Caco-2 (cell line): ENCODE data around the gene AREL1. TPM values are rescaled to one million over a fixed set of nuclear protein-coding genes. Genes with fewer than 3 reads are reported as not detected.

Experiments used
- BruUV-seq: library from RNA; stranded (reverse); fragments of 400-500 nt; replicated peaks from 2 replicates; lab custom pipeline; 2021; lab: Mats Ljungman, UMichigan
- CTCF ChIA-PET: fragments of 300-600 bp; sonication (Branson Sonifier 250); formaldehyde crosslinking; loops from one replicate; lab custom pipeline; 2022; ENCODE audit warnings: antibody characterized with exemption; lab: Charles Lee
- POLR2A ChIA-PET: fragments of 300-600 bp; sonication (Branson Sonifier 250); formaldehyde crosslinking; loops from one replicate; lab custom pipeline; 2022; ENCODE audit warnings: antibody characterized with exemption; lab: Charles Lee
- DNase-seq, 2 experiments: peaks; one replicate each; pipeline versions ENCODE4 v3.0.0 to v3.0.0-alpha.2; 2020 to 2022
- H3K27me3 ChIP-seq: replicated peaks from 2 replicates; pipeline ENCODE4 v1.6.0; 2011; ENCODE audit warnings: low read length; ENCODE audit not compliant: control insufficient read depth, insufficient read depth
- H3K36me3 ChIP-seq: 2 replicates; pipeline ENCODE4 v1.5.1; 2011; ENCODE audit warnings: low read length; ENCODE audit not compliant: control insufficient read depth, insufficient read depth
- H3K4me1 ChIP-seq: fragments of 250-450 bp; sonication (Bioruptor Pico); 2 replicates; pipeline ENCODE4 v1.5.1; 2020; ENCODE audit warnings: mild to moderate bottlenecking
- H3K4me3 ChIP-seq: 2 replicates; pipeline ENCODE4 v1.5.1; 2011; ENCODE audit warnings: low read depth, mild to moderate bottlenecking, control low read depth, low read length
- H3K9me3 ChIP-seq: fragments of 250-450 bp; sonication (Bioruptor Pico); 2 replicates; pipeline ENCODE4 v1.5.1; 2020; ENCODE audit warnings: mild to moderate bottlenecking, moderate library complexity
- H3K27ac Mint-ChIP-seq: one replicate; pipeline ENCODE4 v1.8.0; 2022; ENCODE audit warnings: mixed read lengths; ENCODE audit not compliant: unreplicated experiment
- H3K27me3 Mint-ChIP-seq: one replicate; pipeline ENCODE4 v1.8.0; 2022; ENCODE audit warnings: mixed read lengths; ENCODE audit not compliant: insufficient read depth, unreplicated experiment
- H3K36me3 Mint-ChIP-seq: one replicate; pipeline ENCODE4 v1.8.0; 2022; ENCODE audit warnings: mild to moderate bottlenecking, mixed read lengths; ENCODE audit not compliant: insufficient read depth, unreplicated experiment
- H3K4me1 Mint-ChIP-seq: one replicate; pipeline ENCODE4 v1.8.0; 2022; ENCODE audit warnings: low read depth, mixed read lengths; ENCODE audit not compliant: unreplicated experiment
- H3K4me3 Mint-ChIP-seq: one replicate; pipeline ENCODE4 v1.8.0; 2022; ENCODE audit warnings: mild to moderate bottlenecking, moderate library complexity, mixed read lengths; ENCODE audit not compliant: unreplicated experiment
- H3K9me3 Mint-ChIP-seq: one replicate; pipeline ENCODE4 v1.8.0; 2022; ENCODE audit warnings: mixed read lengths; ENCODE audit not compliant: unreplicated experiment
- CTCF ChIP-seq, 2 experiments: fragments of 200-600 bp in 1 of 2; IDR thresholded peaks; 1 replicate in 1 of 2; 2 replicates in 1 of 2; pipeline versions ENCODE4 v1.5.1 to v1.8.0; 2011 to 2022; ENCODE audit warnings: antibody characterized with exemption in 1 of 2, control low read depth in 1 of 2, inconsistent platforms in 1 of 2, low read depth in 1 of 2, low read length in 1 of 2, mild to moderate bottlenecking in 1 of 2, moderate library complexity in 1 of 2; ENCODE audit not compliant: insufficient read depth in 1 of 2, severe bottlenecking in 1 of 2, unreplicated experiment in 1 of 2
- intact Hi-C: fragments of 100-400 bp; cut with micrococcal nuclease; formaldehyde crosslinking; loops from one replicate; pipeline ENCODE4 v1.10.0; 2022; ENCODE audit not compliant: unreplicated experiment
- total RNA-seq: library from RNA; stranded (reverse); gene quantifications from 2 replicates; pipeline ENCODE4 v1.2.3, GENCODE V29; 2022

The AREL1 gene
- total RNA-seq, 1 experiment from 2014 or later: 38.0 TPM

- Histone ChIP-seq H3K36me3 (no peaks in the 10 kb centered on the region), H3K9me3 (no peaks in the 10 kb centered on the region), H3K27me3 (no peaks in the 10 kb centered on the region), H3K4me1 (peaks cover 29% of the 10 kb centered on the region), H3K4me3 (no peak overlapping the region)
- intact Hi-C loops: no loop called here
- H3K4me3 Mint-ChIP-seq: no peak overlapping the region
- DNase-seq: peak; percentile 41 to 48
- no TSS peak for BruUV-seq
- peak overlapping the region; percentile 4 for H3K27ac Mint-ChIP-seq
- H3K9me3 Mint-ChIP-seq: no peaks in the 10 kb centered on the region
- CTCF ChIA-PET: interaction anchor here (1.0 to 4.6 kb wide), 2 partner anchors 9 to 11 kb away, joined by 5 to 23 read pairs; partner anchors contain the start of gene LTBP2
- TF ChIP-seq CTCF (IDR thresholded peaks at IDR 0.05; ENCODE audit: insufficient read depth in 1 of 2, low read depth in 1 of 2, low read length in 1 of 2, severe bottlenecking in 1 of 2, unreplicated experiment in 1 of 2): no peak
- peaks cover 16% of the 10 kb centered on the region for H3K4me1 Mint-ChIP-seq
- H3K36me3 Mint-ChIP-seq: peaks cover 5% of the 10 kb centered on the region
- POLR2A ChIA-PET: no interaction called here
- peaks cover 4% of the 10 kb centered on the region for H3K27me3 Mint-ChIP-seq
These were observed 92.4 kb downstream of the AREL1 start for GRCh38 chr14:74620497-74620921.

- no peaks in the 10 kb centered on the region for H3K9me3 Mint-ChIP-seq
- ChIA-PET CTCF (interaction anchor here (1.1 to 4.6 kb wide), 2 partner anchors 11 to 18 kb away, joined by 3 to 23 read pairs; no protein-coding TSS in a partner anchor), POLR2A (no interaction called here)
- no peak overlapping the region for H3K4me3 Mint-ChIP-seq
- no peak overlapping the region for H3K4me3 ChIP-seq
- DNase-seq: no peak
- H3K27me3 Mint-ChIP-seq: peaks cover 4% of the 10 kb centered on the region
- no peaks in the 10 kb centered on the region for H3K36me3 ChIP-seq
- no peaks in the 10 kb centered on the region for H3K9me3 ChIP-seq
- peaks cover 5% of the 10 kb centered on the region for H3K36me3 Mint-ChIP-seq
- intact Hi-C loops: no loop called here
- no peak for TF ChIP-seq CTCF (IDR thresholded peaks at IDR 0.05; ENCODE audit: insufficient read depth in 1 of 2, low read depth in 1 of 2, low read length in 1 of 2, severe bottlenecking in 1 of 2, unreplicated experiment in 1 of 2)
- H3K27me3 ChIP-seq: no peaks in the 10 kb centered on the region
- no TSS peak for BruUV-seq
- H3K4me1 Mint-ChIP-seq: peaks cover 16% of the 10 kb centered on the region
- no peak overlapping the region for H3K27ac Mint-ChIP-seq
- peaks cover 28% of the 10 kb centered on the region for H3K4me1 ChIP-seq
These were observed 93.2 kb downstream of the AREL1 start for GRCh38 chr14:74619672-74620131.

- BruUV-seq: no TSS peak
- ChIA-PET POLR2A (interaction anchor here (0.6 kb wide), 1 partner anchor 20 kb away, joined by 3 read pairs; no protein-coding TSS in a partner anchor), CTCF (interaction anchor here (1.1 to 4.6 kb wide), 3 partner anchors 9 to 45 kb away, joined by 3 to 23 read pairs (median 3); no protein-coding TSS in a partner anchor)
- H3K4me1 Mint-ChIP-seq: peaks cover 16% of the 10 kb centered on the region
- H3K4me3 Mint-ChIP-seq: no peak overlapping the region
- Histone ChIP-seq H3K4me3 (no peak overlapping the region), H3K4me1 (peaks cover 28% of the 10 kb centered on the region), H3K27me3 (no peaks in the 10 kb centered on the region), H3K9me3 (no peaks in the 10 kb centered on the region), H3K36me3 (no peaks in the 10 kb centered on the region)
- no peak for DNase-seq
- no peaks in the 10 kb centered on the region for H3K9me3 Mint-ChIP-seq
- H3K27ac Mint-ChIP-seq: no peak overlapping the region
- TF ChIP-seq CTCF (IDR thresholded peaks at IDR 0.05; ENCODE audit: insufficient read depth in 1 of 2, low read depth in 1 of 2, low read length in 1 of 2, severe bottlenecking in 1 of 2, unreplicated experiment in 1 of 2): no peak
- intact Hi-C loops: no loop called here
- H3K36me3 Mint-ChIP-seq: peaks cover 5% of the 10 kb centered on the region
- H3K27me3 Mint-ChIP-seq: peaks cover 7% of the 10 kb centered on the region
These were observed 94.6 kb downstream of the AREL1 start for GRCh38 chr14:74618078-74618952.
